PC-3 (cell line): ENCODE results near the gene RASAL1. TPM values are rescaled to one million over a fixed set of nuclear protein-coding genes. Genes with fewer than 3 reads are reported as not detected.

Source experiments
- ATAC-seq: fragments of 200-7000 bp; cut with Tn5 transposase; 2 replicates; pipeline ENCODE4 v1.9.1; 2020; ENCODE audit warnings: mild to moderate bottlenecking, moderate library complexity
- BruUV-seq: library from RNA; stranded (reverse); fragments of 400-500 nt; replicated peaks from 2 replicates; lab custom pipeline; 2021; lab: Mats Ljungman, UMichigan
- CTCF ChIA-PET: fragments of 300-600 bp; sonication (Branson Sonifier 250); formaldehyde crosslinking; loops from one replicate; lab custom pipeline; 2022; ENCODE audit warnings: antibody characterized with exemption; lab: Charles Lee
- POLR2A ChIA-PET: fragments of 300-600 bp; sonication (Branson Sonifier 250); formaldehyde crosslinking; loops from one replicate; lab custom pipeline; 2022; ENCODE audit warnings: antibody characterized with exemption; ENCODE audit not compliant: unreplicated experiment; lab: Charles Lee
- DNase-seq: peaks from one replicate; pipeline ENCODE4 v3.0.0-alpha.2; 2015
- H2AFZ ChIP-seq: fragments of 300-600 bp; sonication (generic); 2 replicates; pipeline ENCODE4 v1.6.0; 2016; ENCODE audit warnings: antibody characterized with exemption, low read length
- H3F3A ChIP-seq: fragments of 300-600 bp; sonication (generic); one replicate; pipeline ENCODE4 v1.6.0; 2017; ENCODE audit warnings: antibody characterized with exemption, low read length, control low read depth, mild to moderate bottlenecking; ENCODE audit not compliant: unreplicated experiment
- H3K27ac ChIP-seq: fragments of 300-600 bp; sonication (generic); 2 replicates; pipeline ENCODE4 v1.5.1; 2016; ENCODE audit warnings: mild to moderate bottlenecking, low read length
- H3K27me3 ChIP-seq: fragments of 300-600 bp; sonication (generic); 2 replicates; pipeline ENCODE4 v1.6.1; 2016; ENCODE audit warnings: low read length, mixed read lengths
- H3K36me3 ChIP-seq: fragments of 300-600 bp; sonication (generic); 2 replicates; pipeline ENCODE4 v1.6.1; 2016; ENCODE audit warnings: low read depth, mixed run types, low read length, mixed read lengths
- H3K4me1 ChIP-seq: fragments of 300-600 bp; sonication (generic); 2 replicates; pipeline ENCODE4 v1.5.1; 2016; ENCODE audit warnings: low read length; ENCODE audit not compliant: insufficient read depth
- H3K4me2 ChIP-seq: fragments of 300-600 bp; sonication (generic); 2 replicates; pipeline ENCODE4 v1.6.0; 2016; ENCODE audit warnings: low read length
- H3K4me3 ChIP-seq: fragments of 300-600 bp; sonication (generic); 2 replicates; pipeline ENCODE4 v1.5.1; 2016; ENCODE audit warnings: mild to moderate bottlenecking, low read length, mixed read lengths
- H3K79me2 ChIP-seq: fragments of 300-600 bp; sonication (generic); 2 replicates; pipeline ENCODE4 v1.6.1; 2017; ENCODE audit warnings: low read length, mixed read lengths
- H3K9ac ChIP-seq: fragments of 300-600 bp; sonication (generic); 2 replicates; pipeline ENCODE4 v1.6.0; 2016; ENCODE audit warnings: mild to moderate bottlenecking, low read length
- H3K9me2 ChIP-seq: fragments of 300-600 bp; sonication (generic); replicated peaks from 2 replicates; pipeline ENCODE4 v1.6.1; 2016; ENCODE audit warnings: mixed run types, low read length, mixed read lengths
- H3K9me3 ChIP-seq: fragments of 300-600 bp; sonication (generic); 2 replicates; pipeline ENCODE4 v1.6.1; 2016; ENCODE audit warnings: low read length, mixed read lengths
- H4K20me1 ChIP-seq: fragments of 300-600 bp; sonication (generic); 2 replicates; pipeline ENCODE4 v1.6.1; 2016; ENCODE audit warnings: low read length, mixed read lengths
- CTCF ChIP-seq: fragments of 300-600 bp; sonication (generic); conservative IDR thresholded peaks from 2 replicates; pipeline ENCODE4 v1.5.1; 2017; ENCODE audit warnings: antibody characterized with exemption, low read depth, mild to moderate bottlenecking, low read length
- EZH2 ChIP-seq: fragments of 300-600 bp; sonication (generic); IDR thresholded peaks from one replicate; pipeline ENCODE4 v1.6.1; 2017; ENCODE audit warnings: antibody characterized with exemption, mild to moderate bottlenecking, low read length; ENCODE audit not compliant: unreplicated experiment
- EZH2phosphoT487 ChIP-seq: fragments of 300-600 bp; sonication (generic); IDR thresholded peaks from 2 replicates; pipeline ENCODE4 v1.6.1; 2018; ENCODE audit warnings: mild to moderate bottlenecking, antibody characterized with exemption, low read length, borderline replicate concordance
- intact Hi-C: fragments of 100-400 bp; cut with micrococcal nuclease; formaldehyde crosslinking; loops from 2 replicates; pipeline ENCODE4 v1.9.0; 2023
- total RNA-seq: library from RNA; depleted of rRNA; stranded (reverse); fragments of >200 nt; gene quantifications from 2 replicates; pipeline ENCODE4 v1.2.3, GENCODE V29; 2014

The RASAL1 gene
- total RNA-seq, 1 experiment from 2014 or later: 0.66 TPM

- H3K9me2 ChIP-seq: no peaks in the 10 kb centered on the region
Measured at GRCh38 chr12:113099764-113100163, 35.8 kb downstream of the RASAL1 start.

DNA sequence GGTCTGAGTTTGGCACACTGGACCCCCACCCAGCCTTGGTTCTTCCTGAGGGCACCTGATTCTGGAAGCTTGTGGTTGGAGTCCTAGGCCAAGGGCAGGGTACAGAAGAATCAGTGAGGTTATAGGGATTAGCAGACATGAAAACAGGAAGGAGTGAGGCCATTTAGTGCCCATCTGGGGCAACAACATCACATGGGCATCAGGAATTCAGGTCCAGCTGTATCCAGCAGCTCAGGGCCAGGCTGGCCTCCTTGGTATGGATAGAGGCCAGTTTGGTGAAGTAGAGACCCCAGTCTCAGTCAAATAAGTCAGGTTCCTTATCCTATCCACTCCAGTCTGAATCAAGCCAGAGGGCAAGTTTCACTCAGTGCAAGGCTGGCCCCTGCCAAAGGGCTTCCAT is 36.2 kb downstream of the RASAL1 start:
- Histone ChIP-seq H4K20me1 (no peaks in the 10 kb centered on the region), H3K27ac (no peak overlapping the region), H3K4me3 (no peak overlapping the region), H3K9ac (no peak overlapping the region), H3K4me2 (no peak overlapping the region), H2AFZ (no peak overlapping the region), H3K9me3 (no peaks in the 10 kb centered on the region), H3K9me2 (no peaks in the 10 kb centered on the region), H3K27me3 (no peaks in the 10 kb centered on the region), H3K36me3 (no peaks in the 10 kb centered on the region), H3K4me1 (0 out of 2 replicates have a peak, but pooled peaks cover 4% of the 10 kb centered on the region), H3K79me2 (no peaks in the 10 kb centered on the region), H3F3A (no peaks in the 10 kb centered on the region)
- no peak for DNase-seq
- TF ChIP-seq EZH2 (no peak), EZH2phosphoT487 (no peak), CTCF (no peak)
- no TSS peak for BruUV-seq
- intact Hi-C loops: loop anchor here (10.0 kb wide), 1 partner anchor 55 kb away; no protein-coding TSS in a partner anchor
- CTCF ChIA-PET: no interaction called here
- POLR2A ChIA-PET: no interaction called here
- no peak for ATAC-seq

More at GRCh38 chr12:113099764-113100163, 35.8 kb downstream of the RASAL1 start:
- Histone ChIP-seq H3K4me3 (no peak overlapping the region), H2AFZ (no peak overlapping the region), H3K4me2 (no peak overlapping the region), H3K27me3 (no peaks in the 10 kb centered on the region), H3K4me1 (0 out of 2 replicates have a peak, but pooled peaks cover 4% of the 10 kb centered on the region), H4K20me1 (no peaks in the 10 kb centered on the region), H3K27ac (no peak overlapping the region), H3F3A (no peaks in the 10 kb centered on the region), H3K79me2 (no peaks in the 10 kb centered on the region), H3K36me3 (no peaks in the 10 kb centered on the region), H3K9ac (no peak overlapping the region), H3K9me3 (no peaks in the 10 kb centered on the region)
- intact Hi-C loops: loop anchor here (10.0 kb wide), 1 partner anchor 55 kb away; no protein-coding TSS in a partner anchor
- no peak for TF ChIP-seq EZH2phosphoT487
- TF ChIP-seq EZH2: no peak
- TF ChIP-seq CTCF: no peak
- ChIA-PET POLR2A (no interaction called here), CTCF (no interaction called here)
- no TSS peak for BruUV-seq
- no peak for ATAC-seq
- DNase-seq: no peak

DNA sequence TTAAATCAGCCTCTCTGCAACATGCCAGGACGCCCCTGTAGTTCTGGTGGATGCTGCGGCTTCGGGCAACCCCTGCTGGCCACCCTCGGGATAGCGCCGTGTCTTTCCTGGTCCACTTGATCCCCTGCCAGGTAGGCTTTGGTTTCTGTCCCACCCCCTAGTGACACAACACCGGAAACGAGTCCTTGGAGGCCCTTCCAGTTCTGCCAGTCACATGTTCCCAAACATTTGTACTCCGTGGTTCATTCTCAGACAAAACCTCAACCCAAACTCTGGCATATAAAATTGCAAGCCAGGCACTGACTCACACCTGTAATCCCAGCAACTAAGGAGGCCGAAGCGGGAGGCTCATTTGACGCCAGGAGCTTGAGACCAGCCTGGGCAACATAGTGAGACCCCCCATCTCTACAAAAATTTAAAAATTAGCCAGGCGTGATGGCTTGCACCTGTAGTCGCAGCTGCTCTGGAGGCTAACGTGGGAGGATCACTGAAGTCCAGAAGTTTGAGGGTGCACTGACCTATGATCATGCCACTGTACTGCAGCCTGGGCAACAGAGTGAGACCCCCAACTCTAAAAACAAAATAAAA is 37.0 kb downstream of the RASAL1 start:
- intact Hi-C loops: loop anchor here (1.0 to 10.0 kb wide), 2 partner anchors 50 to 56 kb away; no protein-coding TSS in a partner anchor
- ATAC-seq: peak; percentile 95
- no TSS peak for BruUV-seq
- Histone ChIP-seq H3K27ac (0 out of 2 replicates have a peak overlapping the region, but pooled peaks have one; percentile 10), H2AFZ (peak overlapping the region; percentile 36; the same call in 1 of the 2 replicates), H3K4me1 (0 out of 2 replicates have a peak, but pooled peaks cover 4% of the 10 kb centered on the region), H3K9ac (no peak overlapping the region), H3K36me3 (no peaks in the 10 kb centered on the region), H4K20me1 (no peaks in the 10 kb centered on the region), H3F3A (no peaks in the 10 kb centered on the region), H3K4me2 (peak overlapping the region; percentile 40; the same call in 1 of the 2 replicates), H3K79me2 (no peaks in the 10 kb centered on the region), H3K9me3 (no peaks in the 10 kb centered on the region), H3K27me3 (no peaks in the 10 kb centered on the region), H3K9me2 (no peaks in the 10 kb centered on the region), H3K4me3 (no peak overlapping the region)
- TF ChIP-seq EZH2phosphoT487 (no peak), EZH2 (no peak), CTCF (peak; percentile 95)
- ChIA-PET CTCF (interaction anchor here (1.9 kb wide), 1 partner anchor 106 kb away, joined by 7 read pairs; no protein-coding TSS in a partner anchor), POLR2A (no interaction called here)
- DNase-seq: peak; percentile 99
